Activated T-cell treated with anti-CD3 and anti-CD28 coated beads, Interleukin-2, amount 50 U/mL, for 24 hours (primary cell): ENCODE results near the gene ITCH.
"Not testable (repeated sequence)": the region's sequence is repeated elsewhere in the genome, so short reads cannot be mapped to it uniquely, and the experiment has no call there.

Source experiments
- DNase-seq: peaks from one replicate; pipeline ENCODE4 v3.0.0-alpha.2; 2020
- H3K27ac Mint-ChIP-seq: 2 replicates; pipeline ENCODE4 v1.8.0; 2020; ENCODE audit warnings: mild to moderate bottlenecking, mixed read lengths
- H3K27me3 Mint-ChIP-seq: 2 replicates; pipeline ENCODE4 v1.8.0; 2020; ENCODE audit warnings: mixed read lengths
- H3K36me3 Mint-ChIP-seq: 2 replicates; pipeline ENCODE4 v1.8.0; 2020; ENCODE audit warnings: low read depth, mixed read lengths
- H3K4me1 Mint-ChIP-seq: 2 replicates; pipeline ENCODE4 v1.8.0; 2020; ENCODE audit warnings: low read depth, mixed read lengths
- H3K4me3 Mint-ChIP-seq: 2 replicates; pipeline ENCODE4 v1.8.0; 2020; ENCODE audit warnings: mild to moderate bottlenecking, moderate library complexity, mixed read lengths
- H3K9me3 Mint-ChIP-seq: 2 replicates; pipeline ENCODE4 v1.8.0; 2020; ENCODE audit warnings: mixed read lengths

ITCH gene

GRCh38 chr20:34334654-34335407, 28.2 kb upstream of the ITCH start:
- no peaks in the 10 kb centered on the region for H3K9me3 Mint-ChIP-seq
- H3K36me3 Mint-ChIP-seq = no peaks in the 10 kb centered on the region
- no peak overlapping the region for H3K27ac Mint-ChIP-seq
- H3K4me1 Mint-ChIP-seq = no peaks in the 10 kb centered on the region
- no peak for DNase-seq
- H3K4me3 Mint-ChIP-seq = no peak overlapping the region
- no peaks in the 10 kb centered on the region for H3K27me3 Mint-ChIP-seq

GRCh38 chr20:34337544-34337943, 25.5 kb upstream of the ITCH start:
- no peak for DNase-seq
- Mint-ChIP-seq H3K27ac (no peak overlapping the region), H3K4me3 (no peak overlapping the region), H3K27me3 (no peaks in the 10 kb centered on the region), H3K4me1 (no peaks in the 10 kb centered on the region), H3K36me3 (no peaks in the 10 kb centered on the region), H3K9me3 (no peaks in the 10 kb centered on the region)

GRCh38 chr20:34337982-34338726, 24.9 kb upstream of the ITCH start:
- no peak overlapping the region for H3K4me3 Mint-ChIP-seq

GRCh38 chr20:34340726-34341125, 22.3 kb upstream of the ITCH start:
- H3K4me3 Mint-ChIP-seq, H3K36me3 Mint-ChIP-seq, H3K9me3 Mint-ChIP-seq, H3K4me1 Mint-ChIP-seq, H3K27me3 Mint-ChIP-seq, DNase-seq, H3K27ac Mint-ChIP-seq: not testable (repeated sequence)

More at GRCh38 chr20:34337982-34338726, 24.9 kb upstream of the ITCH start:
- Mint-ChIP-seq H3K4me1 (no peaks in the 10 kb centered on the region), H3K9me3 (no peaks in the 10 kb centered on the region), H3K36me3 (no peaks in the 10 kb centered on the region), H3K27me3 (no peaks in the 10 kb centered on the region), H3K27ac (no peak overlapping the region)
- DNase-seq = no peak

GRCh38 chr20:34341199-34341598, 21.9 kb upstream of the ITCH start:
- not testable (repeated sequence) for DNase-seq, H3K4me1 Mint-ChIP-seq, H3K36me3 Mint-ChIP-seq

GRCh38 chr20:34343458-34344211, 19.4 kb upstream of the ITCH start:
- Mint-ChIP-seq H3K36me3 (no peaks in the 10 kb centered on the region), H3K27me3 (no peaks in the 10 kb centered on the region), H3K4me3 (no peak overlapping the region), H3K4me1 (no peaks in the 10 kb centered on the region), H3K9me3 (no peaks in the 10 kb centered on the region), H3K27ac (no peak overlapping the region)
- no peak for DNase-seq

More at GRCh38 chr20:34341199-34341598, 21.9 kb upstream of the ITCH start:
- H3K4me3 Mint-ChIP-seq, H3K9me3 Mint-ChIP-seq, H3K27me3 Mint-ChIP-seq, H3K27ac Mint-ChIP-seq: not testable (repeated sequence)

GRCh38 chr20:34344238-34344637, 18.8 kb upstream of the ITCH start:
- H3K9me3 Mint-ChIP-seq = no peaks in the 10 kb centered on the region
- no peaks in the 10 kb centered on the region for H3K4me1 Mint-ChIP-seq

GRCh38 chr20:34345402-34345736, 17.7 kb upstream of the ITCH start:
- Mint-ChIP-seq H3K9me3 (no peaks in the 10 kb centered on the region), H3K27me3 (no peaks in the 10 kb centered on the region), H3K4me3 (no peak overlapping the region), H3K4me1 (peaks cover 6% of the 10 kb centered on the region), H3K36me3 (no peaks in the 10 kb centered on the region), H3K27ac (no peak overlapping the region)
- no peak for DNase-seq

More at GRCh38 chr20:34344238-34344637, 18.8 kb upstream of the ITCH start:
- no peaks in the 10 kb centered on the region for H3K27me3 Mint-ChIP-seq
- H3K36me3 Mint-ChIP-seq = no peaks in the 10 kb centered on the region
- DNase-seq = no peak
- no peak overlapping the region for H3K4me3 Mint-ChIP-seq
- no peak overlapping the region for H3K27ac Mint-ChIP-seq

GRCh38 chr20:34345839-34346532, 17.1 kb upstream of the ITCH start:
- not testable (repeated sequence) for H3K36me3 Mint-ChIP-seq, DNase-seq, H3K9me3 Mint-ChIP-seq, H3K4me1 Mint-ChIP-seq, H3K27me3 Mint-ChIP-seq, H3K4me3 Mint-ChIP-seq, H3K27ac Mint-ChIP-seq

GRCh38 chr20:34346533-34346865, 16.6 kb upstream of the ITCH start:
- DNase-seq, H3K4me1 Mint-ChIP-seq, H3K4me3 Mint-ChIP-seq, H3K9me3 Mint-ChIP-seq, H3K36me3 Mint-ChIP-seq, H3K27me3 Mint-ChIP-seq, H3K27ac Mint-ChIP-seq: not testable (repeated sequence)

GRCh38 chr20:34347571-34347970, 15.5 kb upstream of the ITCH start:
- Mint-ChIP-seq H3K27ac (no peak overlapping the region), H3K4me1 (peaks cover 6% of the 10 kb centered on the region), H3K27me3 (no peaks in the 10 kb centered on the region), H3K4me3 (no peak overlapping the region), H3K9me3 (no peaks in the 10 kb centered on the region), H3K36me3 (no peaks in the 10 kb centered on the region)
- no peak for DNase-seq

GRCh38 chr20:34350095-34350494, 13.0 kb upstream of the ITCH start:
- Mint-ChIP-seq H3K4me1 (peaks cover 6% of the 10 kb centered on the region), H3K36me3 (no peaks in the 10 kb centered on the region), H3K9me3 (no peaks in the 10 kb centered on the region), H3K4me3 (no peak overlapping the region), H3K27me3 (no peaks in the 10 kb centered on the region), H3K27ac (no peak overlapping the region)
- no peak for DNase-seq

- not testable (repeated sequence) for H3K36me3 Mint-ChIP-seq, H3K9me3 Mint-ChIP-seq, H3K4me3 Mint-ChIP-seq, H3K4me1 Mint-ChIP-seq, H3K27me3 Mint-ChIP-seq, DNase-seq, H3K27ac Mint-ChIP-seq
Measured at GRCh38 chr20:34353467-34353866, 9.6 kb upstream of the ITCH start.

- Mint-ChIP-seq H3K27ac (no peak overlapping the region), H3K36me3 (no peaks in the 10 kb centered on the region), H3K4me1 (no peaks in the 10 kb centered on the region), H3K4me3 (no peak overlapping the region), H3K27me3 (no peaks in the 10 kb centered on the region), H3K9me3 (no peaks in the 10 kb centered on the region)
- DNase-seq = no peak
Measured at GRCh38 chr20:34355427-34355826, 7.6 kb upstream of the ITCH start.
